NCI-H2196 (cell line): ENCODE results near the gene TMEM204.

Experiments
- DNase-seq: peaks from one replicate; lab custom pipeline; 2025; ENCODE audit not compliant: unreplicated experiment; lab: John Stamatoyannopoulos, UW

The TMEM204 gene

DNA sequence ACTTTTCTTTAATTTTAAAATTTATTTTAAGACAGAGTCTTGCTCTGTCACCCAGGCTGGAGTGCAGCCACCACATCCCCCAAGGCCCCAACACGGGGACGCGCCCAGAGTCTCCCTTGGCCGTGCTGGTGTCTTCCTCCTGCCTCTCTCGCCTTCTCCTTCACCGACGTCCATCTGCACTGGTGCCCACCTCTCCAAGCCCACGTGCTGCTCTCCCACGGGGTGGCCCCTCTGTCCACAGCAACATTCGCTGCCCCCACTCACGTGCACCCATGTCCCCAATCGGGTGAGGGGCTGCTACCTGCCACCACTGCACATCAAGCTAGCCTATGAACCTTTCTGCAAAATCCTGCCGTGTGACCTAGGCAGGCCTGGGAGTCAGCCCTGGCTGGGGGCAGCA, 3.1 kb downstream of the TMEM204 start:
- no peak for DNase-seq

DNA sequence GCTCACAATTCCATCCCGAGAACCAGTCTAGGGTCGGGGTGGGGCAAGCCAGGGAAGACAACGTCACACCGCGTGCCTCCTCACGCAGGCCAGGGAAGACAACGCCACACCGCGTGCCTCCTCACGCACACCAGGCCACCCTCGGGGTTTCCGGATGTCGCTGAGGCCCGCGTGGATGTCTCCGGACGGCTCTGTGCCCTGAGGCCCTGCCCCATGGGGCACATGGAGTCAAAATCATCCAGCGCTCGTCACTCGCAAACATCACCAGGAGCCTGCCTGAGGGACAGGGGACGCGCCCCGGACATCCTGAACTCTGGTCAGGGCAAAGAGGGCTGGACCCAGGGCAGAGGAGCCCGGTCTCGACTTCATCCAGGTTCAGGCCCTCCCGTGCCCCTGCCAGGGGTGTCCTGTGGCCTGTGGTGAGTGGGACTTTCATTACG, 3.7 kb downstream of the TMEM204 start:
- DNase-seq: no peak

DNA sequence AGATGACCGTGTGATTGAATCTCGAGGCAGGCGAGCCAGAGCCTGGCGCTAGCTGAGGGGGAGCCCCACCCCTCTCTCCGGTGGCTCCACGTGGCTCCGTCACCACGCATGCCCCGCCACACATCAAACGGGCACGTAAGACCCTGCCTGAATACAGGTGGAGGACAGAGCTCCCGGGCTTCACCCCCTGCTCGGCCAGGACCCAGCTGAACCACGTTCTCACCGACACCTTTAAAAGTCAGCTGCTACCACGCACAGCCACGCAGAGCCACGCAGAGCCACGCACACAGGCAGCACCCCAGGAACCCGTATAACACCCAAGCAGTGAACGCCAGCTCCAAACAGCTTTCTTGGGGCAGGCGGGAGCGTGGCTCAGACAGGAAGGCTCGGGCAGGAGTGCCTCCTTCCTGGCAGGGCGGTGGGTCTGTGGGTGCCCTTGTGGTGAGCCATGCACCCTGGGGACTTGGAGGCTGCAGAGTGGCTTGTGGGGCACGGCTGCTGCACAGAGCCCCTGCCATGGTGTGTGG, 4.4 kb downstream of the TMEM204 start:
- no peak for DNase-seq

DNA sequence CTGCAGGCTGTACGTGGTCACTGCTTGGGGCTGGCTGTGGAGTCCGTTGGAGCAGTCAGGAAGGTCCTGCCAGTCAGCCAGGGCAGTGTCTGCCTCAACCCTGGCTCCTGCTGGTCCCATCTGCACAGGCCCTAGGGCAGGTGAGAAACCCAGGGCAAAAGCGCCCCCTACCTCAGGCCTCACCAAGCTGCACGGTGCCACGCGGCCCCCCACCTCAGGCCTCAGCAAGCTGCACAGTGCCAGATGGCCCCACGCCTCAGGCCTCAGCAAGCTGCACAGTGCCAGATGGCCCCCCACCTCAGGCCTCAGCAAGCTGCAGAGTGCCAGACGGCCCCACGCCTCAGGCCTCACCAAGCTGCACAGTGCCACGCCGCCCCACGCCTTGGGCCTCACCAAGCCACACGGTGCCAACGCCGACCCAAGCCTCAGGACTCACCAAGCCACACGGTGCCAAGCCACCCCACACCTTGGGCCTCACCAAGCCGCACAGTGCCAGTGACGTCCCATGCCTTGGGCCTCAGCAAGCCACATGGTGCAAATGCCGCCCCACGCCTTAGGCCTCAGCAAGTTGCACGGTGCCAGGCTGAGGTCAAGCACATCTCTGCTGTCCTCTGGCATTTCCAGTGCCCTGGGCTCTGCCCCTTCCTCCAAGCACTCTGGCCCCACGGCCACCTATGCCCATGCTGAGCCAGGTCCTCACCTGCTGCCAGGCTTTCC, 5.5 kb downstream of the TMEM204 start:
- no peak for DNase-seq

DNA sequence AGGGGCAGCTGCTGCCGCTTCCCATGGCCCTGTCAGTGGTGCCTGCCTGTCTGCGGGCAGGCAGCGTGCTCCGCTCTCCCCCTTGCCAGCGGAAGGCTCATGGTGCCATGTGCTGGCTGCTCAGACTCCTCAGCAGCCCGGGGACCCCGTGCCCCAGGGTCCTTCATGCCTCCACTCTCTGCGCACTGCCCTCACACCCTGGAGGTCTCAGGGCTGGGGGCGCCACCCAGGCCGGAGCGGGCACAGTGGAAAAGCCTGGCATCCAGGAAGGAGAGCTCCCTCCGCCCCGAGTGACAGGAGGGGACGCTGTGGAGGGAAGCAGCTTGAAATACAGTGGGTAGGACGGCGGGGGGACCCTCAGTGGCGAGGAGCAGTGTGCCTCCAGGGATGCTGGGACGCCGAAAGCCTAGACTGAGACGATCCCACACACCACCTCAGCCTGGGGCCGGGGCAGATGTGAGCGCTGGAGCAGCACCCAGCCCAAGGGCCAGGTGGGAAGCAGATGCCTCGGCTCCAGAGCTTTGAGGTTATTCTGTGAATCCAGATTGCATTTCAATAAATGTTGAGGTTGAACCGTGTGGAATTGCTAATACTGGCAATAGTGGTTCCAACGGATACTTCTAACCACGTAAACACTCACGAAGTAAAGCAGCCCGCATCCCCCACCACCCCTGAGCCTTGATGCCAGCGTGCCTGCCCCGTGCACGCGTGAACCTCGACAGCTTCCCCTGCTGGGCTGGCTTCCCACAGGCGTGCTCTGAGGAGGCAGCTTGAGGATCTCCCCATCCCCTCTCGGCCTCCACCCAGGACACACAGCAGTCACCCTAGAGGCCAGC, 6.5 kb downstream of the TMEM204 start:
- no peak for DNase-seq

DNA sequence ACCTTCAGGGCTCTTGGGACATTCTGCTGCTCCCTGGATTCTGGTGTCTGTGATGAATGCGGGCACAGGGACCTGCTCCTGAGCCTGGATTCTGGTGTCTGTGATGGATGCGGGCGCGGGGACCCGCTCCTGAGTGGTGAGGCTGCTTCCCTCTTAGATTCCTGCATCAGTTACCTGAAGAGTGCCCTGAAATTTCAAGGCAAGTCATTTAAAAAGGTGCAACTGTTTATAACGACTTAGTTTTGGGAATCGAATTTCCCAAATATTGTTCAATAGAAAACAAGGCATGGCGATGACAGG, 7.0 kb downstream of the TMEM204 start:
- DNase-seq: no peak

DNA sequence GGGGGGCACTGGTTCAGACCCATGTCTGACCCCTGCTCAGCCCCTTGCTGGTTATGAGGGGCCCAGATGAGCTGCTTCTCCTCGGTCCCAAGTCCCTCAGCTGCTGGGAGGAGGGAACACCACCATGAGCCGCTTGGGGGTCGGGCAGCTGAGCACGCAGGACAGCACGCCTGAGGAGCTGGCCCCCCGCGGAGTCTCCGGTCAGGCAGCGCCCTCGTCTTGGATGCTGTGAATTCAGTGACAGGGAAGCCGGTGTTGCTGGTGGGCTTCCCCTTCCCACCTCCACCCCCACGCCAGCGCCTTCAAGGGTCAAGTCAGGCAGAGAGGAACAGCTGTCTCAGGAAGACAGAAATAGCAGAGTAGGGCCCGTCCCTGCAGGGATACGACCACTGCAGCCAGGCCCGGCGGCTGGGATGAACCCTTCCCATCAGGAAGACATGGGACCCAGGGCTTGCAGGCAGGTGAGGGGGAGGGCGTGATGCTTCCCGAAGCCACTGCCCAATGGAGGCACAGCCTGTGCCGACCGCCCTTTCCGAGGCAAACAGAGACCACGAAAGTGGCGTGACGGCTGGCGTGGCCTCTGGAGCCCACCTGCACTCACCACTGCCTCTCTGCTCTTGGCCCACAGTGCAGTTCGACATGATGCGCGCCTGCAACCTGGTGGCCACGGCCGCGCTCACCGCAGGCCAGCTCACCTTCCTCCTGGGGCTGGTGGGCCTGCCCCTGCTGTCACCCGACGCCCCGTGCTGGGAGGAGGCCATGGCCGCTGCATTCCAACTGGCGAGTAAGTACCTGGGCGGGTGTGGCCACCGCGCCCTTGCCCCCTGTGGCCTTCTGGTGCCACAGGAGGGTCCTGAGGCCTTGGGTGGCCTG, 8.1 kb downstream of the TMEM204 start:
- DNase-seq: no peak

DNA sequence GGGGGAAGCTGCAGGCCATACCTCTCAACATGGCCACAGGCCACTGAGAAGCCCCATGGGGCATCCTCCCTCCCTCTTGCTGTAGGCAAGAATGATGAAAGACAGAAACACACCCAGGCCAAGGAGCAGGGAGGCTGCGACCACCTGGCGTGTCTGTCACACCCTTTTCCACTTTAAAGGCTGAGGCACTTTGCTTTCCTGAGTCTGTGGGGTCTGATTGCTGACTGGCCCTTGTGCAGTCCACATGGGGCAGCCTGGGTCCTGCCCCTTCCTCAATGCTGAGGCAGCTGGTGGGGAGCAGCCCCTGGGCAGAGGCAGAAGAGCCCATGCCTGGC, 8.7 kb downstream of the TMEM204 start:
- DNase-seq: no peak

DNA sequence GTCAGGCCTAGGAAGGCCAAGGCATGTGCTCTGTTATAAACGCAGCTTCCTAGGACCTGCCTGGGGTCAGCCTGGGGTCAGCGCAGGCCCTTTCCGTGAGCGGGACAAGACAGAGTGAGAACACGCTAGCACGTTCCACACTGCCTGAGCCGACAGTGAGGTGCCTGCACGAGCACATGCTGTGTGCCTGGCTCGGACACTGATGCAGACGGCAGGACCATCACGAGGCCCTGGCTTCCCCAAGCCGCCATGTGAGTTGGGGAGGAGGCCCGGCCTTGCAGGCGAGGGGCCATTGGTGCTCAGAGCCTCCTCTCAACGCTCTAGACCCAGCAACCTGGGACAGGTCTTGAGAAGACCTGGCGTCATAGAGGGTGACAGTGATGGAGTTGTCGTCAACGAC, 9.1 kb downstream of the TMEM204 start:
- DNase-seq: no peak

DNA sequence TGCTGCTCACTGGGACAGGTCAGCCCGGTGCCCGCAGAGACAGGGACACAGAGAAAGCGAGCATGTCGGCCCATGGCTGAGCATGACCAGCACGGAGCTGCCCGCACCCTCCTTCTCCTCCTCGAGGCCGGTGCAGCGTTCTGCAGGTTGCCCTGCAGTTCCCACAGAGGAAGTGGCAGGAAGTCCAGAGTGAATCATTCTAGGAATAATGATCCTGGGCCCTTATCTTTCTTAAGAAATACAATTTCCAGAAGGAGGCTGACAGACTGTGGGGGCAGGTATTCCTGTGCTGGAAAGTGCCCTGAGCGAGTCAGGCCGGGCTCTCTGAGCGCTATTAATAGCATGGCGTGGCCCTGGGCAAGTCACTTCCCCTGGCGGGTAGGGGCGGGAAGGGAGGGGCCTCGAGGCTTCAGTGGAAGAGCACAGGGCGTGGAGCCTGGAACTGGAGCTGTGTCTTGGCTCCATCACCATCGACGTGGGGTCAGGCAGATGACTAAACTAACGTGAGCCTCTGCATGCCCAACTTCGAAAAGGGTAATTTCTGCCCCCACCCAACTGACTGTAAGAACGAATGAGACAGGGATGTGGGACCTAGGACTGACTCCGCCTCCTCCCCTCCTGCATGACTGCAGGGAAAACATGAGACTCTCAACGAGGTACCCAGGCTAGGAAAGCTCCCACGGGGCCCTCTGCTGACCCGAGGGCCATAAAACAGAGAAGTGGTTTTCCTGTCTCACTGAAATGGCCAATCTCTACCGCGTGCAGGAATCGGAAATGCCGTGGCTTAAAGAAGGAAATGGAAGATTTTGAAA, 9.8 kb downstream of the TMEM204 start:
- DNase-seq: peak; percentile 29

DNA sequence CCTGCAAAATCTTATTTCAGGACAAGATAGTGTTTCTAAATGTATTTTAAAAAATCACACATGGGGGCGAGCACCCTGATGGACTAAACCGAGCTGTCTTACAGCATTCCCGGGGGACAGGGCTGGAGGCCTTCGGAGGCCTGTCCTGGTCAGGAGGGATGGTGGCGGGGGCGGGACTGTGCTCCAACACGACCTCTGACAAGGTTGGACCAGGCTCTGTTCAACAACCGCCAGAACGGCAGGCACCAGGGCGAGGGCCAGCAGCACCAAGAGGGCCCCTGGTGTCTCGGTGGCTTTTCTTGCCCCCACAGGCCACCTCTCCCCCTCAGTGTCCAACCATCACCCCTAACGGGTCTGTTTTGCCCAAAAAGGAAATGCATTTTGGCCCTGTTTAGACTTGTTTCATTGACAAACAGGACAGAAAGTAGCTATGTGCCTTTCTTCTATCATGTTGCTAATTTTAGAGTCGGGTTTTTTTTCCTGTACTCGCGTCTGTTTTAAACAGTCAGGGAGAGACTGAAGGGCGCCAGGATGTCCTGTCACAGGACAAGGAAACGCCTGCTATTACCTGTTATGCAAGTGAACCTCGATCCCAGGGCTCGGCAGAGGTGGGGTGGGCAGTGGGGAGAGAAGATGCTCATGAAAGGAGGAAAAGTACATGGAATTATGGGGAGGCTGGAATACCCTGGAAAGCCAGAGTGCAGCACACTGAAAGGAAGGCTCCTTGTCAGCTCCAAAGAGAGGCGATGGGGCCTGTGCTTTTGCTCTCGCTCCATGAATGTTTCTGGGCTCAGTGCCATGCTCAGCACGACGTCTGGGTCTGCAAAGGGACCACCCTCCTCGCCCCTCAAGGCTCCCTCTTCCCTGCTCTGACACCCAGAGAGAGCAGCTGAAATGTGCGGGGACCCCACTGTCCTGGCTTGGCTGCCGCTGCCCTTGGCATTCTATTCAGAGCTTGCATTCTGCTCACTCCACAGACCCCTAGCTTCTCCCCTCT, 11.9 kb downstream of the TMEM204 start:
- no peak for DNase-seq

DNA sequence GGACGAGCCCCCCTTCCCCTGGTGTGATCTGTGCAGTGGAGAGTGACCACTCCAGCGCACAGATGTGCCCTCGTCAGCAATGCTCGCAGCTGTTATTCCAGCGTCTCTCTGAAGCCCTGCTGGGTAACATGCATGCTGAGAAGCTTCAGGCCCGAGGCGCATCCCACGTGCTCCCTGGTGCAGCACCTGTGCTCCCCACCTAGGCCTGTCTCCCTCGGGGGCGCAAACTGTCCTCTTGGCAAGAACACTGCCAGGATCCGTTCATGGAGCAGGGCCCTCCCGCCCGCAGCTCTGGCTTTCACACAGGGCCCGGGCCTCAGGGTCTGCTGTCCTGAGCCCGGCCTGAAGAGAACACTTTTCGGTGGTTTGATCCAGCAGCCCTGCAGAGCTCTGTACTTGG, 13.0 kb downstream of the TMEM204 start:
- no peak for DNase-seq

DNA sequence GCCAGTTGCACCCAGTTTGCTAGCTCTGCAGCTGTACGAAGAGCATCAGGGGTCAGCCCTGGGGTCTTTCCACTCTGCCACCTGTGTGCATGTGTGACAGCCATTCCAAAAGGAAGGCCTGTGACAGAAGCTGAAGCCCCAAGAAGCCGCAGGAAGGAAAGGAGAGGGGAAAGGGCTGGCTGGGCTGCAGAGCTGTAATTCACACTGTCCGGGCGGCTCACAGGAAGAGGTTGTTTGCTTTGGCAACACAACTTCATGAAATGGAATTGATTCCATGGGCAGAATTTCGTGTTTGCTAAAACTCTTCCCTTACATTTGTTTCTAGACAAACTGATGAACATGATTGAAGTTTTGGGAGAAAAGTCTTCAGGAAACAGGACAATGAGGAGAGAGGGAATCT, 14.8 kb downstream of the TMEM204 start:
- no peak for DNase-seq

DNA sequence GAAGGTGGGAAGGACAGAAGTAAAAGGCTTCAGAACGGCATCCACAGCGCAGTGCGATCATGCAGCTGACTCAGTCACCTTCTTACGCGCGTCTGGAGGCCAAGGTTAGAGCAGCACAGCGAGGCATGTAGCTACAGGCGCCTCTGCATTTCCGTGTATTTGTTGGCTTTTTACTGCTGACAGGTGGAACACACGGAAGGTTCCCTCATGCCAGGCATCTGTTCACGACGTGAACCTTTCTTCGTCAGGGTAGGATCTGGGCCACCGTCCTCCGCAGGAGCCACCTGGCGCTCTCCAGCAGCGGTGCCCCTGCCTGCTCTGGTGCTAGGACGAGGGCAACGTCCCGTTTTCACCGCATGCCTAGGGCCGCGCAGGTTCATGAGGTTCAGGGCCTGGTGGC, 15.3 kb downstream of the TMEM204 start:
- DNase-seq: no peak

DNA sequence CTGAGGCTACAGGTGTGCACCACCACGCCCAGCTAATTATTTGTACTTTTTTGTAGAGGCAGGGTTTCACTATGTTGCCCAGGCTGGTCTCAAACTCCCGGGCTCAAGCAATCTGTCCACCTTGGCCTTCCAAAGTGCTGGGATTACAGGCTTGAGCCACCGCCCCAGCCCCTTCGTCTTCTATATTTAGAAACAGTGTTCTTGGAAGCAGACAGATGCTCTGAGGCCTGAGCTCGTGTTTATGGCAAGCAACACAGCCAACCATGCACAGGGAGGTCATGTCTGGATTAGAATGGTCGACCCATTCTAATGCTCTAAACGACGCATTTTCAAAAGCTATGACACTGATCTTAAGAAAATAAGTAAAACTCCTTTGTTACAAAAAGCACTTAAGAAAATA, 16.6 kb downstream of the TMEM204 start:
- DNase-seq: no peak

DNA sequence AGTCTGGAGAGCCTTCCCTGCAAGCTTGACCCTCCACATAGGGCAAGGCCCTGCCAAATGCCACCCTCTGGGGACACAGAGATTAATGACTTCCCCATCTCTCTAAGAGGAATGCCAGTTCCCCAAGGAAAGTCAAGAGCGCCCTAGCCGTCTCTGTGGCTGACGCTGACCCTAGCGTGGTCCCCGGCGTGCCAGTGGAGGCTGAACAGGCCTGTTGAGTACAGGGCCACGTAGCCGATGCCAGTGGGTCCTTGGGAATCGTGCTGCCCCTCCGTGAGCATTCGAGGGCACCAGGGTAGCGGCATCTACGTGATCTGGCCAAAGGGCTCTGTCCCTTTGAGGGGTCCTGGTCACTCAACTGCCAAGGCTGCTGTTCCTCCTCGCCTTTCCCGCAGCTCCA, 17.2 kb downstream of the TMEM204 start:
- DNase-seq: no peak

DNA sequence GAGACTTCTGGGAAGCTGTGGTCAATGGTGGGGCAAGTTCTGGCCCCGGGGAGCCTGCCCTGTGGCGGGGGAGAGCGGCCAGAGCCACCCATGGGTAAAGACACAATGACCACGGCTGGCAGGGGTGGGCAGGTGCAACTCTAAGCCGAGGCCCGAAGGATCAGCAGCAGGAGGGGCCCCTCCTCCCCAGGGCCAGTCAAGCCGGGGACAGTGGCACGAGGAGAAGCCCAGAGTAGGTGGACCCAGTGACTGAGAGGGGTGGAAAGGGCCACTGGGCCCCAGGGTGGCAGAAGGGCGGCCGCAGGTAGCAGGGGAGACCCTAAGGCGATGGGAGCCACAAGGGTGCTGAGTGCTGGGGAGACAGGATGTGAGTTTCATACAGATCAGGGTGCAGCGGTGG, 17.7 kb downstream of the TMEM204 start:
- DNase-seq: no peak

DNA sequence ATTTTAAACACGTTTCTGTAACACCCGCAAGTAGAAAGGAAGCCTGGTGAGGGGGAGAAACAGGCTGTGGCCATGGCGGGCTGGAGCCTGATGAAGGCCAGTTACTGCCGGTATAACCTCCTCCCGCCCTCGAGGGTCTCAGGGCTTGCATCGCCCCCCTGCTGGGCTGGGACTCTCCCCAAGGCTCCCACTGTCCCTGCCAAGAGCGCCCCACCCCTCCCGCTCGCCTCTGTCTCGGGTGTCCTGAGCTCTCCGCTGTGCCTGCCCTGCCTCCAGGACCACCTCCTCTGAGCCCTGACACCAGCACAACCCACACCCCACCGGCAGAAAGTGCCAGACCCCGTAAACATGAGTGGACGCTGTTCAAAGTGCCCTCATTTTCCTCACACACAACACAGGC, 18.7 kb downstream of the TMEM204 start:
- DNase-seq: no peak

DNA sequence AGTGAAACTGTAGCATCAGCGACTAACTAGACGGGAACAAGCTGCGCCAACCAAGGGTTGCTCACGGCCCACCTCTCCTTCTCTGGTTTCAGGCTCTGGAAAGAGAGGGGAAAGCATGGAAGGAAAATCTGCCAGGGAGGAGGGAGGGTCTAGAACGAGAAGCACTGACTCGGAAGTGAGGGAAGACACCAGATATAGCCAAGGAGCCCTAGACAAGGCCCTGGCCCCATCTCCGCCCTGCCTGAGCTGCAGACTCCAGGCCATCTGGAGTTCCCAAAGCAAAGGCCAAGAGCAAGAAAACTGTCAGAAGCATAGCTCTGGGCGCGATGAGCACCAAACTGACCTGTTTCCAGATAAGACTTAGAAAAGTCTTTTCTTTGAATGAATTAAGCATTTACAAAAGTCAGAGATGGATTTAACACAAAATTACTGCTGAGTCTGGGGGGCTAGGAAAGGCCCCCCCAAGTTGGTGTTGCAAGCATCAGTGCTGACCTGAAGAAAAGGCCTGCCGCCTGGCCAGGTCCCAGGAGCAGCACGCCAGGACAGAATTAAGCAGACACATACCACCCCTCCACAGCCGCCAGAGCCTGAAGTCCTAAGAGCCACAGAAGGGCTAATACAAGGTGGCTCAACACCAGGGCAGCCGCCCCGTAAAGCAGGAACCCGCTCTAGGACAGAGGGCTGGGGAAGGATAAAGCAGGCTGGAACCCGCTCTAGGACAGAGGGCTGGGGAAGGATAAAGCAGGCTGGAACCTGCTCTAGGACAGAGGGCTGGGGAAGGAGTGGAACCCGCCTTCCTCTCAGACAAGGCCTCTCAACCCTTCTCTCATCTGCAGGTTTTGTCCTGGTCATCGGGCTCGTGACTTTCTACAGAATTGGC, 20.7 kb downstream of the TMEM204 start:
- DNase-seq: no peak
